Karpas-422 (cell line): ENCODE measurements around the gene TMEM269. TPM values are rescaled to one million over a fixed set of nuclear protein-coding genes. Genes with fewer than 3 reads are reported as not detected.

ENCODE experiments used
- DNase-seq: peaks from one replicate; pipeline ENCODE4 v3.0.0-alpha.2; 2015
- H2AFZ ChIP-seq: fragments of 200-600 bp; sonication (generic); 2 replicates; pipeline ENCODE4 v1.6.1; 2014; ENCODE audit warnings: antibody characterized with exemption, low read length, mixed read lengths
- H3K27ac ChIP-seq: fragments of 200-600 bp; sonication (generic); 2 replicates; pipeline ENCODE4 v1.5.1; 2014; ENCODE audit warnings: mild to moderate bottlenecking, low read length, moderate library complexity
- H3K27me3 ChIP-seq: fragments of 200-600 bp; sonication (generic); 2 replicates; pipeline ENCODE4 v1.6.1; 2014; ENCODE audit warnings: low read length, mixed read lengths
- H3K36me3 ChIP-seq: fragments of 200-600 bp; sonication (generic); 2 replicates; pipeline ENCODE4 v1.6.1; 2014; ENCODE audit warnings: low read length, mixed read lengths; ENCODE audit not compliant: insufficient read depth
- H3K4me1 ChIP-seq: fragments of 200-600 bp; sonication (generic); 2 replicates; pipeline ENCODE4 v1.6.1; 2014; ENCODE audit warnings: mild to moderate bottlenecking, low read length, mixed read lengths
- H3K4me2 ChIP-seq: fragments of 200-600 bp; sonication (generic); 2 replicates; pipeline ENCODE4 v1.6.1; 2014; ENCODE audit warnings: low read length, low read depth, mild to moderate bottlenecking; ENCODE audit not compliant: poor library complexity, severe bottlenecking
- H3K4me3 ChIP-seq: fragments of 200-600 bp; sonication (generic); 2 replicates; pipeline ENCODE4 v1.5.1; 2014; ENCODE audit warnings: mild to moderate bottlenecking, antibody characterized with exemption, low read length, mixed read lengths
- H3K79me2 ChIP-seq: fragments of 200-600 bp; sonication (generic); 2 replicates; pipeline ENCODE4 v1.6.1; 2014; ENCODE audit warnings: mild to moderate bottlenecking, low read length, mixed read lengths
- H3K9ac ChIP-seq: fragments of 200-600 bp; sonication (generic); 2 replicates; pipeline ENCODE4 v1.6.0; 2014; ENCODE audit warnings: low read length
- H3K9me2 ChIP-seq: fragments of 200-600 bp; sonication (generic), shearing (Covaris generic); replicated peaks from 2 replicates; pipeline ENCODE4 v1.6.0; 2014; ENCODE audit warnings: mild to moderate bottlenecking, low read length, moderate library complexity; ENCODE audit not compliant: insufficient read depth
- H3K9me3 ChIP-seq: fragments of 300-700, 200-600 bp; sonication (generic); 2 replicates; pipeline ENCODE4 v1.6.1; 2014; ENCODE audit warnings: low read length, mixed read lengths
- H4K20me1 ChIP-seq: fragments of 200-600 bp; sonication (generic); 2 replicates; pipeline ENCODE4 v1.6.1; 2014; ENCODE audit warnings: mild to moderate bottlenecking, antibody characterized with exemption, low read length, low read depth; ENCODE audit not compliant: insufficient read depth
- total RNA-seq: library from RNA; depleted of rRNA; stranded (reverse); fragments of >200 nt; shearing (Covaris generic); gene quantifications from 2 replicates; pipeline ENCODE4 v1.2.3, GENCODE V29; 2014; ENCODE audit warnings: low replicate concordance; rRNA removed

TMEM269 gene, protein sequence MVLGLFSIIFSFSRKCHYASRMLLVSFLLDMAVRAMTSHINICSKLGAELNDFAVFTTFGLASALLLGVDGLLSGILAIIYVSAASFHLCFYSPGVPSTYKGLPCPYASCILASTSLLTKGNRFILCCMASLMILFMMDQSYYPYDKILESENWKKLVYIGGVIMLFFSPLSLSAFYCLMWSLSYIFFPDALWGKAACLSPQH
- not detected in 2 replicates for total RNA-seq

DNA sequence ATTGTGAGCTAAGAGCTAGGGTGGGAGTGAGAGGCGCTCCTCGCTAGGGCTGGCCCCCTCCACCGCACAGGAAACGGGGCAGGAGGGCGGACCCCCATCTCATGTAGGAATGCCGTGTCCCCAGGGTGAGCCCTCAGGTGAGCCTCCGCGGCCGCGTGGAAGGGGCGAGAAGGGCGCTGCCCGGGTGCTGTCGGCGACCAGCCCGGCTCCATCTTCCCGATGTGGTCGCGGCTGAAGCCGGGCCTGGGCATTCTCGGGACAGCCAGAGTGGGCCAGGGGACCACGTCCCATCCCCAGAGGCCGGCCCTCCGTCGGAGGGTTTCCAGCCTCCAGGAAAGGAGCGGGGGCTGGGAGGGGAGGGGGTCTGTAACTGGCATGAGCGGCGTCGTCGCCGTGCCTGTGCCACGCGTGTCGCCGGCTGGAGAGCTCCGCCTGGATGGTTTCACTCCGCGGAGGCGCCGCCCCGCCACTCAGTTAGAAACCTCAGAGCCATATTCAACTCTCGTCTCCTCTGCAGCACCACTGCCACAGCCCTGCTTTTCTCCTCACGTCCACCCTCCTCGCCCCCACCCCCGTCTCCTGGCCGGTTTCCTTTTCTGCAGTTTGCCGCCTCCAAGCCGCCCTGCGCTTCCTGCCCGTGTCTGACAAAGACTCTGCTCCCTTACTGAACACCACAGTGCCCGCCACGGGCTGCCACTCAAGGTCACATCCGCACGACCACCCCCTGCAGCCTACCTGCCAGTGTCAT, at the start of gene TMEM269:
Gene TMEM269 (plus strand): TSS at position 46 of the 748 bp plus-strand sequence. CDS start 4,903 bp downstream, outside the sequence.
- Histone ChIP-seq H4K20me1 (no peaks in the 10 kb centered on the region), H2AFZ (no peak within 1 kb of the TSS), H3K4me1 (no peaks in the 10 kb centered on the region), H3K4me2 (no peak within 1 kb of the TSS), H3K27ac (no peak within 1 kb of the TSS), H3K4me3 (no peak within 1 kb of the TSS), H3K79me2 (no peaks in the 10 kb centered on the region), H3K36me3 (peaks cover 4% of the 10 kb centered on the region; the same call in 1 of the 2 replicates), H3K9me2 (no peaks in the 10 kb centered on the region), H3K27me3 (no peaks in the 10 kb centered on the region), H3K9me3 (no peaks in the 10 kb centered on the region), H3K9ac (no peak within 1 kb of the TSS)
- no peak for DNase-seq

DNA sequence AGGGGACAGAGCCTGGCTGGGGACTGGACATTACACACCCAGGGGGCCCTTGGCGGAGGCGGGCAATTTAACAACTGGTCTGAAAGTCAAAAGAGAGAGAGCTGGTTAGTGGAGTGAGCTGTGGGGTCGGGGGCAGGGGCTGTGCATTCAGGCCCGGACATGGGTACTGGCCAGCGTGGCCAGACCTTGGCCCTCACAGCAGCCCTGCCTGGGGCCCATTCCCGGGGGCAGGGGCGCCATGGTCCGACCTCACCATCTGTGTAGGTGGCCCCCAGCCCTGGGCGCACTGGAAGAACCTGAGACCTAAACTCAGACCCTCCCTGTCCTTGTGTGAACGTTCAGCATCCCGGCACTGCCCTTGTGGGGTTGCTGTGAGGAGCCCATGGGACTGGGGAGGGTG, 49.7 kb upstream of the TMEM269 start:
- Histone ChIP-seq H3K4me3 (no peak overlapping the region), H3K27ac (no peak overlapping the region), H3K4me2 (no peak overlapping the region), H4K20me1 (no peaks in the 10 kb centered on the region), H3K27me3 (no peaks in the 10 kb centered on the region), H3K4me1 (peaks cover 7% of the 10 kb centered on the region), H3K79me2 (no peaks in the 10 kb centered on the region), H3K9ac (no peak overlapping the region), H2AFZ (no peak overlapping the region), H3K9me3 (no peaks in the 10 kb centered on the region), H3K36me3 (no peaks in the 10 kb centered on the region), H3K9me2 (no peaks in the 10 kb centered on the region)
- no peak for DNase-seq

DNA sequence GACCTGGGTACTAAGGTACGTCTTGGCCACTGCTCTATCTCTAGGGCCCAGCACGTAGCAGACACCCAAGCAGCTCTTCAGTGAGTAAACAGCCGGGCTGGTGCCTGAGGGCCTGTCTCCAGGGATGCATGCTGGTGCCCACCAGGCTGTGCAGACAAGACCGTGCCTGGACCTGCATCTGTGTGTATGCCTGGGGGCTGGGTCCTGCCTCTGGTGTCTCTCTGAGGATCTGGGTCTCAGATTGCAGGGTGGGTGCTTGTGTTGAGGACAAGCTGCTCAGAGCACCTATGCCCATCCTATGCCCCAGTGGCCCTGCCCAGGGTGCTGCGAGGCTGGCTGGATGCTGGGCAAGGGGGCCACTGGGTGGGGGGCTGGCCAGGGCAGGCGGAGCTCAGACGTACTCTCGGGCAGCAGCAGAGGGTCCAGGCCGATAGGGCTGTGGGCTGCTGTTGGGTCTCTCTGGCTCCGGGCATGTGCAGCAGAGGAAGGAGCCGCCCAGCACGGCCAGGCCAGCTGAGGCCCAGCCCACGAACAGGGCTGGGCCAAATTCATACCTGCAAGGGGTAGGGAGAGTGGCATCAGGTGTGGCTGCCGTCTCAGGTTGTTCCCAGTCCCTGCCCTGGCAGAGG, 49.2 kb upstream of the TMEM269 start:
- Histone ChIP-seq H3K27me3 (no peaks in the 10 kb centered on the region), H3K36me3 (no peaks in the 10 kb centered on the region), H4K20me1 (no peaks in the 10 kb centered on the region), H3K4me2 (no peak overlapping the region), H2AFZ (no peak overlapping the region), H3K9me2 (no peaks in the 10 kb centered on the region), H3K4me3 (no peak overlapping the region), H3K4me1 (peaks cover 7% of the 10 kb centered on the region), H3K79me2 (no peaks in the 10 kb centered on the region), H3K9me3 (no peaks in the 10 kb centered on the region), H3K27ac (no peak overlapping the region), H3K9ac (no peak overlapping the region)
- DNase-seq, result no peak

DNA sequence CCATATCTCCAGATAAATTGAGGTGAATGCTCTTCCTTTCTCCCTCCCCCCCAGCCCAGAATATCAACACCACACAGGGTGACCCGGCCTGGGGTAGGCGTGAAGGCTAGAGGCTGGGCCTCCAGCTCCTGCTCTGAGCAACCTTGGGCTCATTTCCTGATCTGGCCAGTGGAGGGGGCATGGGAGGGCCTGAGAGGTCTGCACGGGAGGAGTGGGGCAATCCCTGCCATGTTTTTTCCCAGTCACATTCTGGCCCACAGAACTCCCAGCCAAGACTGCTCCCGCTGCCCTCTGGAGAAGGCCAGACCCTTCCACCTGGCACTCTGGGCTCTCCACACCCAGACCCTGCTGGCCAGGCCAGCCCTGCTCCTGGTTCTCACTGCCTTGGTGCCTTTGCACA, 48.6 kb upstream of the TMEM269 start:
- Histone ChIP-seq H3K9ac (no peak overlapping the region), H3K79me2 (no peaks in the 10 kb centered on the region), H3K9me3 (no peaks in the 10 kb centered on the region), H3K36me3 (no peaks in the 10 kb centered on the region), H3K27me3 (no peaks in the 10 kb centered on the region), H3K4me1 (peaks cover 7% of the 10 kb centered on the region), H3K4me3 (no peak overlapping the region), H3K9me2 (no peaks in the 10 kb centered on the region), H2AFZ (no peak overlapping the region), H3K4me2 (no peak overlapping the region), H4K20me1 (no peaks in the 10 kb centered on the region), H3K27ac (no peak overlapping the region)
- DNase-seq, result peak; percentile 54

DNA sequence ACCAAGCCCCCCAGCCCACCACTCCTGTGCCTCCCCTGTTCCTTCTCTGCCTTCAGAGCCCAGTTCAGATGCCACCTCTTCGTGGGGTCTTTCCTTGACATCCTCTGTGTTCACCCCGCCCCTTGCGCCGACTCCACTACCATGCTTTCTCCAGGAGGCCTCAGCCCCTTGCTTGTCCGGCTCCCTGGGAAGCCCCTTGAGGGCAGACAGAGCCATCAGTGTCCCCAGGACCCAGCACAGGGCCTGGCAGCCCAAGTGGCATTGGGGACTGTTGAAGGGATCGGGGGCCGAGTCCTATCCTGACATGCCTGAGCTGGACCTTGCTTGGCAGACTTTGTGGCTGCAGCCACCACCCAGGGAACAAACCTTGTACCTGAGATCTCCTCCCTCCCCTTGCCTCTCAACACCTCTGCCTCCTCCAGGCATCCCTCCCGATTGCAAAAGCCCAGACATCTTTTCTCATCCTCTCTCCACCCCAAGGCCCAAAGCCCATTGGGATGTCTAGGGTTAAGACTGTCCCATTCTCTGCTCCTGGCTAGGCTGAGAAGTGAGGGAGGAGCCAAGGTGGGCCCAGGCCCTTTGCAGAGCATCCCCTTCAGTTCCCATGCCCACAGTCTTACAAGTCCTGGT, 48.1 kb upstream of the TMEM269 start:
- no peaks in the 10 kb centered on the region for H3K27me3 ChIP-seq
- H3K36me3 ChIP-seq, result no peaks in the 10 kb centered on the region
- H3K9me3 ChIP-seq, result no peaks in the 10 kb centered on the region
- H3K4me2 ChIP-seq, result no peak overlapping the region
- no peaks in the 10 kb centered on the region for H3K79me2 ChIP-seq
- H2AFZ ChIP-seq, result no peak overlapping the region
- H4K20me1 ChIP-seq, result no peaks in the 10 kb centered on the region
- H3K4me1 ChIP-seq, result peaks cover 7% of the 10 kb centered on the region
- no peak for DNase-seq
- H3K4me3 ChIP-seq, result no peak overlapping the region
- no peaks in the 10 kb centered on the region for H3K9me2 ChIP-seq
- no peak overlapping the region for H3K27ac ChIP-seq
- H3K9ac ChIP-seq, result no peak overlapping the region

DNA sequence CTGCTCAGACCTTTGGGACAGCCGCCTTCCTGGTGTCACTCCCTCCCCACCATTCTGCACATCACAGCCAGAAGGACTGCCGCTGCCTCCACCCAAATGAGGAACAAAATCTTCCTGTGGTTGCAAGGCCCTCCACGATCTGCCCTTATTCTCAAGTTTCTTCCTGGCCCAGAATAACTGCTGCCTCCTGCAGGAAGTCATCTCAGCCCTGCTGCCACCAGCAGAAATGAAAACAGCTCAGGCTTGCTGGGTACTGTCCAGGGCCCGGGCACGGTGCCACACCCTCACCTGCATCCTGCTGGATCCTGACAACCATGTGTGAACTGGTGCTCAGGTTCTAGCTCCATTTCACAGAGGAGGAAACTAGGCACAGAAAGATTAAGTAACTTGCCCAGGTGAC, 47.5 kb upstream of the TMEM269 start:
- no peak overlapping the region for H3K9ac ChIP-seq
- no peak overlapping the region for H2AFZ ChIP-seq
- H3K4me3 ChIP-seq, result no peak overlapping the region
- no peak overlapping the region for H3K27ac ChIP-seq
- no peaks in the 10 kb centered on the region for H3K36me3 ChIP-seq
- DNase-seq, result peak; percentile 61
- no peak overlapping the region for H3K4me2 ChIP-seq
- H4K20me1 ChIP-seq, result no peaks in the 10 kb centered on the region
- H3K4me1 ChIP-seq, result peaks cover 7% of the 10 kb centered on the region
- no peaks in the 10 kb centered on the region for H3K79me2 ChIP-seq
- H3K9me3 ChIP-seq, result no peaks in the 10 kb centered on the region
- no peaks in the 10 kb centered on the region for H3K9me2 ChIP-seq
- H3K27me3 ChIP-seq, result no peaks in the 10 kb centered on the region

DNA sequence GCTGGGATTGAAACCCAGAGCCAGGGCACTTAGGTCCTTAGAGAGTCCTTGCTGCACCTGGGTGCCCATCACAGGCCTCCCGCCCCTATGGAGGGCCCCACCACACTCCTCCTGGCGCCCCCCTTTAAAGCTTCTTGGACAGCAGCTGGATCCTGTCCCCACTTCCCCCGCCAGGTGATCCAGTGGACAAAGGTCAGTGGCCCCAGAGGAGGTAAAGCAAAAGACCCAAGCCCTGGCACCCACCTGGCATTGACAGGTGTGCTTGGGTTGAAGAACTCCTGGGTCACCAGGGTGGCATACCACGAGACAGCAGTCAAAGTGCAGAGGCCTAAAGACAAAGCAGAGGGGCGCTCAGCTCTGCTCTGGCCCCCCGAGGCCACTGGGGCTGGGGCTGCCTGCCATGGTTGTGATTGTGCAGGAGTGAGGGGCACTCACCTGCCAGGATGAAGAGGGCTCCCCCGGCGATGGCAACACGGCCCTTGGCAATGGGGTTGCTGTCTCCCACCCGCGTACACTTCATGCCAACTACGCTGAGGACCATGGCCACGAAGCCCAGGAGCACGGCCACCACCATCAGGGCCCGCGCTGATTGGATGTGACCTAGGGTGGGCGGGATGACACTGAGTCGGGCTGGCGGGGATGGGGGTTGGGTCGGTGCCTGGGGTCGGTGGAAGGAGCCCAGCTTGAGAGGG, 46.7 kb upstream of the TMEM269 start:
- Histone ChIP-seq H3K9me2 (no peaks in the 10 kb centered on the region), H3K79me2 (no peaks in the 10 kb centered on the region), H3K9ac (no peak overlapping the region), H3K4me1 (peaks cover 7% of the 10 kb centered on the region), H3K4me3 (no peak overlapping the region), H3K27me3 (no peaks in the 10 kb centered on the region), H3K36me3 (no peaks in the 10 kb centered on the region), H4K20me1 (no peaks in the 10 kb centered on the region), H3K9me3 (no peaks in the 10 kb centered on the region), H3K27ac (no peak overlapping the region), H2AFZ (no peak overlapping the region), H3K4me2 (no peak overlapping the region)
- no peak for DNase-seq
